Measurements from ENCODE around the gene NEU3. TPM values are rescaled to one million over a fixed set of nuclear protein-coding genes. Genes with fewer than 3 reads are reported as not detected.
"Not testable (repeated sequence)": the region's sequence is repeated elsewhere in the genome, so short reads cannot be mapped to it uniquely, and the experiment has no call there.

NEU3 gene
- total RNA-seq, 1 donor from 2014 or later = 7.9 TPM

GRCh38 chr11:74956397-74957015, 32.2 kb upstream of the NEU3 start:
- peaks cover 1% of the 10 kb centered on the region for H3K36me3 ChIP-seq (ENCODE audit: control insufficient read depth, insufficient read depth, low read length)
- no peak for DNase-seq (ENCODE audit: low read depth)
- H3K27me3 ChIP-seq (ENCODE audit: control insufficient read depth, insufficient read depth, low read length) = no peaks in the 10 kb centered on the region
- H3K4me3 ChIP-seq (ENCODE audit: low read depth, low read length) = no peak overlapping the region
- no peak for TF ChIP-seq CTCF (IDR thresholded peaks at IDR 0.05; ENCODE audit: insufficient read depth, low read length, poor library complexity, severe bottlenecking)

GRCh38 chr11:74957937-74958629, 30.6 kb upstream of the NEU3 start:
- no peak overlapping the region for H3K4me3 ChIP-seq (ENCODE audit: low read depth, low read length)
- no peak for TF ChIP-seq CTCF (IDR thresholded peaks at IDR 0.05; ENCODE audit: insufficient read depth, low read length, poor library complexity, severe bottlenecking)
- H3K27me3 ChIP-seq (ENCODE audit: control insufficient read depth, insufficient read depth, low read length) = no peaks in the 10 kb centered on the region
- H3K36me3 ChIP-seq (ENCODE audit: control insufficient read depth, insufficient read depth, low read length) = peaks cover 1% of the 10 kb centered on the region
- DNase-seq (ENCODE audit: low read depth) = no peak

GRCh38 chr11:74960128-74960527, 28.6 kb upstream of the NEU3 start:
- H3K27me3 ChIP-seq (ENCODE audit: control insufficient read depth, insufficient read depth, low read length); H3K36me3 ChIP-seq (ENCODE audit: control insufficient read depth, insufficient read depth, low read length); DNase-seq (ENCODE audit: low read depth); H3K4me3 ChIP-seq (ENCODE audit: low read depth, low read length): not testable (repeated sequence)

- H3K36me3 ChIP-seq (ENCODE audit: control insufficient read depth, insufficient read depth, low read length) = no peaks in the 10 kb centered on the region
- no peaks in the 10 kb centered on the region for H3K27me3 ChIP-seq (ENCODE audit: control insufficient read depth, insufficient read depth, low read length)
- no peak for DNase-seq (ENCODE audit: low read depth)
Observed at GRCh38 chr11:74966651-74967050, 22.1 kb upstream of the NEU3 start.

GRCh38 chr11:74970852-74971395, 17.8 kb upstream of the NEU3 start:
- no peaks in the 10 kb centered on the region for H3K36me3 ChIP-seq (ENCODE audit: control insufficient read depth, insufficient read depth, low read length)
- no peak for DNase-seq (ENCODE audit: low read depth)
- no peak overlapping the region for H3K4me3 ChIP-seq (ENCODE audit: low read depth, low read length)
- TF ChIP-seq CTCF (IDR thresholded peaks at IDR 0.05; ENCODE audit: insufficient read depth, low read length, poor library complexity, severe bottlenecking) = no peak
- no peaks in the 10 kb centered on the region for H3K27me3 ChIP-seq (ENCODE audit: control insufficient read depth, insufficient read depth, low read length)

More at GRCh38 chr11:74966651-74967050, 22.1 kb upstream of the NEU3 start:
- TF ChIP-seq CTCF (IDR thresholded peaks at IDR 0.05; ENCODE audit: insufficient read depth, low read length, poor library complexity, severe bottlenecking) = no peak
- no peak overlapping the region for H3K4me3 ChIP-seq (ENCODE audit: low read depth, low read length)

- H3K36me3 ChIP-seq (ENCODE audit: control insufficient read depth, insufficient read depth, low read length) = no peaks in the 10 kb centered on the region
- no peak overlapping the region for H3K4me3 ChIP-seq (ENCODE audit: low read depth, low read length)
- TF ChIP-seq CTCF (IDR thresholded peaks at IDR 0.05; ENCODE audit: insufficient read depth, low read length, poor library complexity, severe bottlenecking) = no peak
- no peak for DNase-seq (ENCODE audit: low read depth)
- H3K27me3 ChIP-seq (ENCODE audit: control insufficient read depth, insufficient read depth, low read length) = no peaks in the 10 kb centered on the region
Observed at GRCh38 chr11:74971424-74971823, 17.3 kb upstream of the NEU3 start.

Measured in kidney epithelial cell (primary cell).